HG03469 (cell line): ENCODE results near the gene PLD4.
A peak's percentile ranks its signal among the peaks of the same experiment; 100 is the strongest.
"Not testable (repeated sequence)": the region's sequence is repeated elsewhere in the genome, so short reads cannot be mapped to it uniquely, and the experiment has no call there.

Experiments used
- ATAC-seq: cut with Tn5 transposase; IDR thresholded peaks from one replicate; pipeline ENCODE4 v1.9.1; 2021; ENCODE audit warnings: mild to moderate bottlenecking, moderate library complexity, moderate number of reproducible peaks; ENCODE audit not compliant: unreplicated experiment

Gene PLD4

GRCh38 chr14:104898195-104898558 is 26.5 kb upstream of the PLD4 start:
- no peak for ATAC-seq

- no peak for ATAC-seq
Measured at GRCh38 chr14:104898870-104899510, 25.7 kb upstream of the PLD4 start.

GRCh38 chr14:104899781-104900180 is 24.9 kb upstream of the PLD4 start:
- no peak for ATAC-seq

GRCh38 chr14:104900639-104901512 is 23.8 kb upstream of the PLD4 start:
- no peak for ATAC-seq

GRCh38 chr14:104903990-104904389 is 20.7 kb upstream of the PLD4 start:
- no peak for ATAC-seq

GRCh38 chr14:104904650-104905578 is 19.8 kb upstream of the PLD4 start:
- ATAC-seq = not testable (repeated sequence)

GRCh38 chr14:104905579-104905933 is 19.1 kb upstream of the PLD4 start:
- not testable (repeated sequence) for ATAC-seq

- no peak for ATAC-seq
Measured at GRCh38 chr14:104908303-104908702, 16.4 kb upstream of the PLD4 start.

- no peak for ATAC-seq
Measured at GRCh38 chr14:104912053-104912452, 12.6 kb upstream of the PLD4 start.

- no peak for ATAC-seq
Measured at GRCh38 chr14:104913435-104913834, 11.2 kb upstream of the PLD4 start.

GRCh38 chr14:104917116-104917515 is 7.6 kb upstream of the PLD4 start:
- no peak for ATAC-seq

GRCh38 chr14:104917993-104918392 is 6.7 kb upstream of the PLD4 start:
- no peak for ATAC-seq

GRCh38 chr14:104919152-104919992 is 5.3 kb upstream of the PLD4 start:
- not testable (repeated sequence) for ATAC-seq

GRCh38 chr14:104919993-104920315 is 4.7 kb upstream of the PLD4 start:
- no peak for ATAC-seq

- no peak for ATAC-seq
Measured at GRCh38 chr14:104923640-104924420, 849 bp upstream of the PLD4 start.

- ATAC-seq = no peak
Measured at GRCh38 chr14:104925214-104925854, 655 bp downstream of the PLD4 start.

GRCh38 chr14:104925855-104926609 is 1.4 kb downstream of the PLD4 start:
- ATAC-seq = no peak

GRCh38 chr14:104926619-104927431 is 2.1 kb downstream of the PLD4 start:
- peak; percentile 77 for ATAC-seq
